Tibial nerve (tissue), 4 donors: ENCODE data around the gene TPRG1L. TPM values are rescaled to one million over a fixed set of nuclear protein-coding genes. Genes with fewer than 3 reads are reported as not detected.

ENCODE experiments used
- DNase-seq, 2 donors: peaks; one replicate each; pipeline ENCODE4 v3.0.0-alpha.2; 2019; ENCODE audit warnings: low spot score in 2 of 2
- H3K27ac ChIP-seq, 4 donors: fragments of 200-600 bp; sonication (generic) in 3 of 4; one replicate each; pipeline ENCODE4 v1.5.1; 2017 to 2019; ENCODE audit warnings: mild to moderate bottlenecking in 1 of 4
- H3K27me3 ChIP-seq, 2 donors: fragments of 200-600 bp; sonication (generic) in 1 of 2; one replicate each; pipeline versions ENCODE4 v1.5.1 to v1.6.0; 2017 to 2019
- H3K36me3 ChIP-seq, 3 donors: fragments of 200-600 bp; sonication (generic); one replicate each; pipeline ENCODE4 v1.5.1; 2018 to 2019
- H3K4me1 ChIP-seq, 4 donors: fragments of 200-600 bp; sonication (generic) in 3 of 4; one replicate each; pipeline ENCODE4 v1.5.1; 2017 to 2019
- H3K4me3 ChIP-seq, 4 donors: fragments of 200-600 bp; sonication (generic) in 3 of 4; one replicate each; pipeline ENCODE4 v1.5.1; 2017 to 2019; ENCODE audit warnings: mild to moderate bottlenecking in 1 of 4, moderate library complexity in 1 of 4
- H3K9me3 ChIP-seq, 4 donors: fragments of 200-600 bp; sonication (generic) in 3 of 4; one replicate each; pipeline ENCODE4 v1.5.1; 2017 to 2019
- CTCF ChIP-seq, 5 experiments: fragments of 200-600 bp in 3 of 5; fragments of 450-650 bp in 2 of 5; sonication (generic) in 3 of 5; IDR thresholded peaks; one replicate each; pipeline ENCODE4 v1.5.1; 2016 to 2019; ENCODE audit warnings: antibody characterized with exemption in 5 of 5, mild to moderate bottlenecking in 3 of 5, moderate library complexity in 2 of 5
- EP300 ChIP-seq, 2 donors: sonication (generic); formaldehyde crosslinking; IDR thresholded peaks; one replicate each; pipeline ENCODE4 v1.6.1; 2017; ENCODE audit warnings: antibody characterized with exemption in 2 of 2, mild to moderate bottlenecking in 1 of 2
- POLR2A ChIP-seq, 2 donors: fragments of 450-650 bp; IDR thresholded peaks; one replicate each; pipeline ENCODE4 v1.6.1; 2017; ENCODE audit warnings: antibody characterized with exemption in 2 of 2, mild to moderate bottlenecking in 2 of 2, moderate library complexity in 2 of 2
- WGBS, 2 donors: methylation state at CpG; one replicate each; pipeline ENCODE4 v1.1.5; 2018; 5-methylcytosine and 5-hydroxymethylcytosine counted together
- total RNA-seq, 4 donors: library from RNA; depleted of rRNA; stranded (reverse); fragments of >200 nt; gene quantifications; one replicate each; pipeline ENCODE4 v1.1.0, GENCODE V29; 2016

The TPRG1L gene
- total RNA-seq, 4 donors from 2014 or later = 26.7 to 39.8 (median 34.7) TPM

- DNase-seq = peak in 1 of 2 donors; percentile 44
- Histone ChIP-seq H3K27me3 (peaks cover 0 to 28% of the 10 kb centered on the region in 2 donors), H3K27ac (no peak within 1 kb of the TSS), H3K36me3 (no peaks in the 10 kb centered on the region), H3K9me3 (no peaks in the 10 kb centered on the region), H3K4me3 (peak within 1 kb of the TSS; percentile 24 to 48 (median 35)), H3K4me1 (peaks cover 0 to 26% (median 16%) of the 10 kb centered on the region in 4 donors)
- no peak for TF ChIP-seq POLR2A (IDR thresholded peaks at IDR 0.05)
- TF ChIP-seq CTCF (IDR thresholded peaks at IDR 0.05) = no peak
- WGBS, 2 donors = 2 to 4% methylated on average over 4 to 43 of the region's 87 CpGs
Measured at GRCh38 chr1:3611170-3612019, 13.4 kb upstream of the TPRG1L start, which contains the start of gene MEGF6. Gene MEGF6 (minus strand): TSS chr1:3611508. CDS start chr1:3611268, 240 bp downstream.

GRCh38 chr1:3612123-3612522 lies 12.7 kb upstream of the TPRG1L start:
- WGBS, 2 donors = 72 to 73% methylated on average over 7 of the region's 7 CpGs
- H3K36me3 ChIP-seq = no peaks in the 10 kb centered on the region
- peaks cover 0 to 26% (median 16%) of the 10 kb centered on the region in 4 donors for H3K4me1 ChIP-seq
- H3K27ac ChIP-seq = no peak overlapping the region
- H3K4me3 ChIP-seq = no peak overlapping the region
- TF ChIP-seq EP300 (IDR thresholded peaks at IDR 0.05) = no peak
- no peak for TF ChIP-seq POLR2A (IDR thresholded peaks at IDR 0.05)
- TF ChIP-seq CTCF (IDR thresholded peaks at IDR 0.05) = no peak
- DNase-seq = no peak
- H3K9me3 ChIP-seq = no peaks in the 10 kb centered on the region
- H3K27me3 ChIP-seq = peaks cover 0 to 28% of the 10 kb centered on the region in 2 donors

- peaks cover 0 to 18% of the 10 kb centered on the region in 2 donors for H3K27me3 ChIP-seq
- DNase-seq = no peak
- H3K27ac ChIP-seq = no peak overlapping the region
- H3K9me3 ChIP-seq = no peaks in the 10 kb centered on the region
- 63 to 64% methylated on average over 20 of the region's 20 CpGs for WGBS, 2 donors
- H3K36me3 ChIP-seq = no peaks in the 10 kb centered on the region
- H3K4me3 ChIP-seq = no peak overlapping the region
- H3K4me1 ChIP-seq = peaks cover 3 to 32% (median 15%) of the 10 kb centered on the region in 4 donors
- no peak for TF ChIP-seq EP300 (IDR thresholded peaks at IDR 0.05)
- TF ChIP-seq POLR2A (IDR thresholded peaks at IDR 0.05) = no peak
- peak; percentile 39 to 53 (median 46) for TF ChIP-seq CTCF (IDR thresholded peaks at IDR 0.05)
Measured at GRCh38 chr1:3614755-3615742, 9.8 kb upstream of the TPRG1L start.

GRCh38 chr1:3616861-3617260 lies 8.0 kb upstream of the TPRG1L start:
- no peak overlapping the region for H3K4me3 ChIP-seq
- no peak for TF ChIP-seq CTCF (IDR thresholded peaks at IDR 0.05)
- no peak for TF ChIP-seq POLR2A (IDR thresholded peaks at IDR 0.05)
- no peak for TF ChIP-seq EP300 (IDR thresholded peaks at IDR 0.05)
- H3K36me3 ChIP-seq = no peaks in the 10 kb centered on the region
- no peaks in the 10 kb centered on the region for H3K9me3 ChIP-seq
- 74 to 87% methylated on average over 7 to 8 of the region's 9 CpGs for WGBS, 2 donors
- no peak overlapping the region for H3K27ac ChIP-seq
- DNase-seq = no peak
- peaks cover 2 to 22% (median 3%) of the 10 kb centered on the region in 4 donors for H3K4me1 ChIP-seq
- H3K27me3 ChIP-seq = peaks cover 0 to 3% of the 10 kb centered on the region in 2 donors
